ENCODE data around the gene RGS7.

- TF ChIP-seq, protein P1, sequence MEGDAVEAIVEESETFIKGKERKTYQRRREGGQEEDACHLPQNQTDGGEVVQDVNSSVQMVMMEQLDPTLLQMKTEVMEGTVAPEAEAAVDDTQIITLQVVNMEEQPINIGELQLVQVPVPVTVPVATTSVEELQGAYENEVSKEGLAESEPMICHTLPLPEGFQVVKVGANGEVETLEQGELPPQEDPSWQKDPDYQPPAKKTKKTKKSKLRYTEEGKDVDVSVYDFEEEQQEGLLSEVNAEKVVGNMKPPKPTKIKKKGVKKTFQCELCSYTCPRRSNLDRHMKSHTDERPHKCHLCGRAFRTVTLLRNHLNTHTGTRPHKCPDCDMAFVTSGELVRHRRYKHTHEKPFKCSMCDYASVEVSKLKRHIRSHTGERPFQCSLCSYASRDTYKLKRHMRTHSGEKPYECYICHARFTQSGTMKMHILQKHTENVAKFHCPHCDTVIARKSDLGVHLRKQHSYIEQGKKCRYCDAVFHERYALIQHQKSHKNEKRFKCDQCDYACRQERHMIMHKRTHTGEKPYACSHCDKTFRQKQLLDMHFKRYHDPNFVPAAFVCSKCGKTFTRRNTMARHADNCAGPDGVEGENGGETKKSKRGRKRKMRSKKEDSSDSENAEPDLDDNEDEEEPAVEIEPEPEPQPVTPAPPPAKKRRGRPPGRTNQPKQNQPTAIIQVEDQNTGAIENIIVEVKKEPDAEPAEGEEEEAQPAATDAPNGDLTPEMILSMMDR (IDR thresholded peaks at IDR 0.05; ENCODE audit: control extremely low read depth in 1 of 3, insufficient read depth in 1 of 3, low read depth in 1 of 3, low read length in 3 of 3): no peak
- TF ChIP-seq TCF12 (IDR thresholded peaks at IDR 0.05; ENCODE audit: low read depth, low read length) (no peak), POLR2AphosphoS5 (IDR thresholded peaks at IDR 0.05; ENCODE audit: low read depth, low read length) (no peak), SIRT6 (IDR thresholded peaks at IDR 0.05; ENCODE audit: low read length) (no peak), RAD21 (IDR thresholded peaks at IDR 0.05 in 1 of 2, conservative IDR thresholded peaks at IDR 0.05 in 1 of 2; ENCODE audit: low read depth in 2 of 2, low read length in 2 of 2) (no peak), YY1 (IDR thresholded peaks at IDR 0.05; ENCODE audit: low read depth, low read length) (no peak), SP2 (IDR thresholded peaks at IDR 0.05; ENCODE audit: low read length) (no peak), CBX5 (IDR thresholded peaks at IDR 0.05; ENCODE audit: low read depth, low read length) (no peak), SIN3A (conservative IDR thresholded peaks at IDR 0.05 in 1 of 2, IDR thresholded peaks at IDR 0.05 in 1 of 2; ENCODE audit: low read depth in 1 of 2, low read length in 2 of 2) (no peak), EP300 (IDR thresholded peaks at IDR 0.05; ENCODE audit: borderline replicate concordance in 1 of 2, low read depth in 2 of 2, low read length in 2 of 2) (no peak), HDAC2 (IDR thresholded peaks at IDR 0.05; ENCODE audit: borderline replicate concordance in 1 of 2, low read depth in 2 of 2, low read length in 2 of 2) (no peak), CEBPB (IDR thresholded peaks at IDR 0.05; ENCODE audit: low read depth, low read length) (no peak)
- TF ChIP-seq, protein P2, sequence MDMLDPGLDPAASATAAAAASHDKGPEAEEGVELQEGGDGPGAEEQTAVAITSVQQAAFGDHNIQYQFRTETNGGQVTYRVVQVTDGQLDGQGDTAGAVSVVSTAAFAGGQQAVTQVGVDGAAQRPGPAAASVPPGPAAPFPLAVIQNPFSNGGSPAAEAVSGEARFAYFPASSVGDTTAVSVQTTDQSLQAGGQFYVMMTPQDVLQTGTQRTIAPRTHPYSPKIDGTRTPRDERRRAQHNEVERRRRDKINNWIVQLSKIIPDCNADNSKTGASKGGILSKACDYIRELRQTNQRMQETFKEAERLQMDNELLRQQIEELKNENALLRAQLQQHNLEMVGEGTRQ (IDR thresholded peaks at IDR 0.05; ENCODE audit: low read length): no peak
These were observed 401.0 kb downstream of the RGS7 start for GRCh38 chr1:240956020-240956419.
